GM21825 (cell line): ENCODE data around the gene TBC1D16.
"Not testable (repeated sequence)": the region's sequence is repeated elsewhere in the genome, so short reads cannot be mapped to it uniquely, and the experiment has no call there.

ENCODE experiments used
- ATAC-seq: cut with Tn5 transposase; IDR thresholded peaks from one replicate; pipeline ENCODE4 v1.9.1; 2021; ENCODE audit warnings: mild to moderate bottlenecking, moderate library complexity; ENCODE audit not compliant: unreplicated experiment

Gene TBC1D16

DNA sequence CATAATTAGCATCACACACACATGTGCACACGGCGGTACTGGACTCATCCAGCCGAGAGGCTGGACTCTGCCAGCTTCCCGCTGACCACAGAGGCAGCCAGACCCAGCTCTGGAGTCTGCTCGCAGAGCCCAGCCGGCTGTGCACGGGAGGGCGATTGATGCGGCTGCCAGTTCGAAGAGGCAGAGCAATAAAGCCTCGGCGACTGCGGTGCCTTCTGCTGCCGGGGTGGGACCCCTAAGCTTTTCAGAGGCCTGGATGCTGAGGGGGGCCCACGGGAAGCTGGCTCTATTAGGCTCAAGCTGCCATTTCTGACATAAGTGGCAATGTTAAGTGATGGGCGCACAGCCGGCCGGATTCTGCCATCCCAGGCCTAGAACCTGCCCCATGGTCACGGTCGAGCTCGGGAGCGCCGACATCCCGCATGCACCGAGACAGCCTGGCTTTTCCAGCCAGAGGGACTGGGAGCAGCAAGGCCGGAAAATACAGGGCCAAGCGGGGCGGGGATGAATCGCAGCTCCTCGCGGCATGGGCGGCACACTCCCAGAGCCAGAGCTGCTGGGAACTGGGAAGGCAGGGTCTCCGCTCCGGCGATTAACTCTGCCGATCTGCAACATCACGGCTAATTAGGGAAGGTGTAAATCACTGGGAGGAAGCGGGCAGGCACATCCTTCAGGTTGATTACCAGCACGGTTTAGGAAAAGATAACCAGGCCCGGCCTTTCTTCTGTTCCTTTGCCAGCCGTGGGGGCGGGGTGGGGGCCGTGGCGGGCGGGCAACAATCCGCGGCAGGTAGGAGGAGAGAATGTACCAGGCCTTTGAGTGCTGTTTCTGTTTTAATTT is 57.7 kb downstream of the TBC1D16 start:
- ATAC-seq, result no peak

DNA sequence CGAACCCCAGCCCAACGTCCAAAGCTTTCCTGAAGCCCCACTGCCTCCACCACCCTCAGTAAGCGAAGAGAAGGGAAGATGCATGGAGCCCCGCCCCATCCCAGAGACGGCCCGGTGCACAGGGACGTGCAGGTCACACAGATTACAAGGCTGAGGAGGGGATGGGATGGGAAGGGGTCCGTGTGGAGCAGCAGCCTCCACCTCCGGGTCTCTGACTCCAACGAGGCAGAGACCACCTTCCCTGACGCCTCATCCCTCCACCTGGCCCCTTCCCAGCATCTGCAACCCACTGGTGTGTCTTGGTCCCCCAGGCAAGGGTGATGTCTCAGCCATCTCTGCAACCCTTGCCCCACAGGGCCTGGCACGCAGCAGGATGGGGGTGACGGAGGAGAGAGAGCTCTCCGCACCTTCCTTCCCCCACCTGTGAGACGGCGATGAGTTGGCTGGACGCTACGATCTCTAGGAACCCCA is 58.5 kb downstream of the TBC1D16 start:
- ATAC-seq, result no peak

DNA sequence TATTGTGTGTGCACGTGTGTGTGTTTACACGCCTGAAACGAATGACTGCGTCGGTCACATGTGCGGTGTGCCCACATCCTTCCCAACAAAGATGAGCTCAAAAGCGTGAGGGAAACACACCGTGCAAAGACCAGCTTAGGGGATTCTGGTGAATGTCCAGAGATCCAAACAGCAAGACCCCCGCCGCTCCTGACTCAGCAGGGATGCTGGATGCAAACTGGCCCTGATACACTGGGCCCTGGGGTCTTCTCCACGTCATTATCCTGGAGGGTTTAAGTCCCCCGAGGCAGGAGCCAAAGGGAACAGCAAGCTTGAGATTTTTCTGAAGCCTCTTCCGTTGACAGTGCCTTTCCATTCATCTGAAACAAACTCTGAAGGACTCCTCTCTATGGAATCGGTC is 59.2 kb downstream of the TBC1D16 start:
- no peak for ATAC-seq

DNA sequence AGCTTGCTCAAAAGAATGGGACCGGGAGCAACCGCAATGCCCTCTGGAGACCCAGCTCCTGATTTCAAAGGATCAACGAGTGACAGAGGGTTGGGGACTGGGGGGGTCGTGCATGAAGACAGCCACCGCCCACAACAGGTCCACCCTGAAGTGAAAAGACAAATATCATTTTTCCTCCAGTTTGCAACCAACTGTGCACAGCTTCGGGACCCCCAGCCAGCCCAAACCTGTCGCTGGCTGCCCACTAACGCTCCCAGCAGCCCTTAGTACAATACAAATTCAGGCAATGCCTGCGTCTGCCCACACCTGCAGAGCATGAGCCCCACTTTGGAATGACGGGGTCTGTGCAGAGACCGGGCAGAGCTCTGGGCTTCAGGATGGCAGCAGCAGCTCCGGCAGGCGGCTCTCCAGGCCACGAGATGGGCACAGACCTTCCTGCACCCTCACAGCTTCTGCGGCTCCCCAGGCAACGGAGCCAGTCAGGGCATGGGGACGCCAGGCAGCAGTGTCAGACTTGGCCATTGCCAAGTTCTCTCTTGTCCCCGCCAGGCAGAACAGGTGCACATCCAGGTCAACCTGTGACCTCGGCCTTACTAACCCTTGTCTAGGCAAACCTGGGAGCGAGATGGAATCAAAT is 60.1 kb downstream of the TBC1D16 start:
- no peak for ATAC-seq

DNA sequence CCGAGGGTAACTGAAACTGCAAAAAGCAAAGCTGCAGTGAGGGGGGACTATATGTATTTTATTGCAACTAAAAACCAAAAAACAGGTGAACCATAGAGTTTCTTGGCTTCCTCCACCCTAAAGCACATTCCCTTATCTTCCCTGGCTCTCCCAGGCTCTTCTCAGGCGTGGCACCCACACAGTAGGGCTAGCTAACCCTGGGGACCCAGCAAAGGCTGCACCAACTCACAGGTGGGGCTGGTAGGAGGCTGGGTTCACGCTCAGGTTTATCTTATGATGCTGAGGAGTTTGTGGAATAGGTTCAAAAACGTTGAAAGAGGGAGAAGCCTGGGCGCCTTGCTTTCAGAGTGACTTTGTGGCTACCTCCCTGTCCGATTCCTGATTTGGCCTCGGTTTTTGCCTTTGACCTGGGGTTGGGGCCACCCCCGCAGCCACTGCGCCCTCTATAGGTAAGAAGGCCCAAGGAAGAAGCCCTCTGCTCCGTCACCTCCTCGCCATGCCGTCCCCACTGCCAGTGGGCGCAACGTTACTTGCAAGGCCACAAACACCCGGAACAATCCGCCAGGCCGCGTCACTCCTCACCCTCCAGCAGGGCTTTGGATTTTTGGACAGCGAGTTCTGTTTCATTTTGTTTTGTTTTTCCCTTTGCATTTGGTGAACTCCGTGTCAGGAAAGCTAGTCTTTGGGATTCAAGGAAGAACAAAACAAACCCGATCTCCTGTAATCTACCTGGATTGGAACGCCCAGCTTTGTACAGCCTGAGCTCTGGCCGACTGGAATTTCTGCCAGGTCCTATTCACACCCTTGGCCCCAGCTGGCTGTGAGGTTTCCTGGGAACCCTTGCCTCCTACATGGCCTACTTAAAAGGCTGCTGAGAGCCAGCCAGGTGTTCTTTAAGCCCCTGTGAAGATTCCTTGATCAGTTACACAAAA is 60.8 kb downstream of the TBC1D16 start:
- no peak for ATAC-seq

DNA sequence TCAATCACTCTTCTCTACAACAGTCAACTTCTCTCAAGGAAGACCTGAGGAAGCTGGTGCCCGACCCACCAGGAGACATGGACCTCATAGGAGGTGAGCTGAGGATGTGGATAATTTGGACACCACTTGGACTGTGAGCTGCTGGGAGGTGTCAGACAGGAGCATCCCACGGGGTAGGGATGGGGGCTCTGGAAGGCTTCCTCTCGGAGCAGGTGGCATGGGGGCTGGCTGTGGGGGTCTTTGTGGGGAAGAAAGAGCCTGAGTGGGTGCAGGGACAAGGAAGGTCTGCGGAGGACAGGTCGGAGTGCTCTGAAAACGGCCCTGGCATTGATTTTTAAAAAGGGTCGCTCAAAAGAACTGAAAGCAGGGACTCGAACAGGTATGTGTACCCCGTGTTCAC is 64.0 kb downstream of the TBC1D16 start:
- no peak for ATAC-seq

DNA sequence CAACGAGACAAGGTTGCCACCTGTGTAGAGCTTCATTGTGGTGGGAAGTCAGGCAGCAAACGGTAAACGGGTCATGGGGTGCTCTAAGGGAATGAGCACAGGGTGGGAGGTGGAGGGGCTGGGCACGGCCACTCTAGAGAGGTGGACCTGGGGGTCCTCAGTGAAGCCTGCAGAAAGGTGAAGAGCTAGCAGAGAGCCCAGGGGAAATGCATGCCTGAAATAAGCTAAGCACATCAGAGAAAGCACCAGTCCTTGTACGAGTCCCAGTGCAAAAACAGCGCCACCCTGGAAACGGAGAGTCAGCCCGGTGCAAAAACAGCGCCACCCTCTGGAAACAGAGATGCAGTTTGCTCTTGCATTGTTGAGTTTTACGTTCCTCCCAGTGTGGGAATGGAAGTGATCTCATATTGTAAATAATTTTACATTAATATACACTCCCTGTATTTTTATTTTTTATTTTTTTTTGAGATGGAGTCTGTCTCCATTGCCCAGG is 65.0 kb downstream of the TBC1D16 start:
- ATAC-seq, result no peak

DNA sequence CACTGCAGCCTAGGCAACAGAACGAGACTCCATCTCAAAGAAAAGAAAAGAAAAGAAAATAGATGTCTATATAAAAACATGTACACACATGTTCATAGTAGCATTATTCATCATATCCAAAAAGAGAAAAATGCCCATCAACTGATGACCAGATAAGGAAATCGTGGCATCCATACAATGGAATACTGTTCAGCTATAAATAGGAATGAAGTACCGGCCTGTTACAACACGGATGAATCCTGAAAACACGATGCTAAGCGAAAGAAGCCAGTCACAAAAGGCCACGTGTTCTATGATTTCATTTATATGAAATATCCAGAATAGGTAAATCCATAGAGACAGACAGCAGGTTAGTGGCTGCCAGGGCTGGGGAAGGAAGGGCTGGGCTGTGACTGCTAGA is 65.8 kb downstream of the TBC1D16 start:
- ATAC-seq, result no peak

DNA sequence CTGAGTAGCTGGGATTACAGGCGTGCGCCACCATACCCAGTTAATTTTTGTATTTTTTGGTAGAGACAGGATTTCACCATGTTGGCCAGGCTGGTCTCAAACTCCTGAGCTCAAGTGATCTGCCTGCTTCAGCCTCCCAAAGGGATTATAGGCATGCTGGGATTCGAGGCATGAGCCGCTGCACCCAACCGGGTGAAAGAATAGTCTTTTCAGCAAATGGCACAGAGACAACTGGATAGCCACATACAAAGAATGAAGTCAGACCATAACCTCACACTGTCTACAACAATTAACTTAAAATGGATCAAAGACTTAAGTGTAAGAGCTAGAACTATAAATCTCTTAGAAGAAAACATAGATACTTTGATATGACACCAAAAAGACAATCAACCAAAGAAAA is 67.6 kb downstream of the TBC1D16 start:
- no peak for ATAC-seq

DNA sequence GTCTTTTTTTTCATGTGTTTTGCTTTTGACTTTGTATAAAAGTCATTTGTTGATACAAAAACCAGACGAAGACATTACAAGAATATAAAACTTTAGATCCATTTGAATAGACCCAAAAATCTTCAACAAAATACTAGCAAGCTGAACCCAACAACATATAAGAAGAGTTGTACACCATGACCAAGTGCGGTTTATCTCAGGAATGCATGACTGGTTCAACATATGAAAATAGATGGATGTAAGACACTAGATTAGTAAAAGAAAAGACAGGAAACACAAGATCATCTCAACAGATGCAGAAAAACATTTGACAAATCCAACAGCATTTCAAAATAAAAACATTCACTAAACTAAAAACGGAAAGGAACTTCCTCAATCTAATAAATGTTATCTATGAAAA is 69.0 kb downstream of the TBC1D16 start:
- no peak for ATAC-seq

DNA sequence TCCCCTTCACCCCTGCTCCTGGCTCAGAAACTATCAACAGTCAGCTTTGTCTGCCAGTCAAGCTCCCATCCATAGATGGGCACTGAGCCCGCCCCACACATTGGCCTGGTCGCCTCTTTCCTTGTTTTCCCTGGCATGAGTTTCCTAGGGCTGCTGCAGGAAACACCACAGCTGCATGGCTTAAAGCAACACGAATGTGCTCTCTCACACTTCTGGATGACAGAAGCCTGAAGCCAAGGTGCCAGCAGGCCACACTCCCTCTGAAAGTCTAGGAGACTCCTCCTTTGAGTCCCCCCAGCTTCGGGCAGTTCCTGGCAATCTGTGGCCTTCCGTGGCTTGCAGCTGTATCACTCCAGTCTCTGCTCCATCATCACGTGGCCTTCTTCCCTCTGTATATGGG is 69.9 kb downstream of the TBC1D16 start:
- ATAC-seq, result no peak

DNA sequence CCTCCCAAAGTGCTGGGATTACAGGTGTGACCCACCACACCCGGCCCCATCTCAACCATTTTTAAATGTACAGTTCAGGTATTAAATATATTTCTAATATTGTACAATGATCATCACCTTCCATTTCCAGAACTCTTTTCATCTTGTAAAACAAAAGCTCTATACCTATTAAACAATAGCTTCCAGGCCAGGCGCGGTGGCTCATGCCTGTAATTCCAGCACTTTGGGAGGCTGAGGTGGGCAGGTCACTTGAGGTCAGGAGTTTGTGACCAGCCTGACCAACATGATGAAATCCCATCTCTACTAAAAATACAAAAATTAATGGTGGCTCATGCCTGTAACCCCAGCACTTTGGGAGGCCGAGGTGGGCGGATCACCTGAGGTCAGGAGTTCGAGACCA is 73.2 kb downstream of the TBC1D16 start:
- not testable (repeated sequence) for ATAC-seq

DNA sequence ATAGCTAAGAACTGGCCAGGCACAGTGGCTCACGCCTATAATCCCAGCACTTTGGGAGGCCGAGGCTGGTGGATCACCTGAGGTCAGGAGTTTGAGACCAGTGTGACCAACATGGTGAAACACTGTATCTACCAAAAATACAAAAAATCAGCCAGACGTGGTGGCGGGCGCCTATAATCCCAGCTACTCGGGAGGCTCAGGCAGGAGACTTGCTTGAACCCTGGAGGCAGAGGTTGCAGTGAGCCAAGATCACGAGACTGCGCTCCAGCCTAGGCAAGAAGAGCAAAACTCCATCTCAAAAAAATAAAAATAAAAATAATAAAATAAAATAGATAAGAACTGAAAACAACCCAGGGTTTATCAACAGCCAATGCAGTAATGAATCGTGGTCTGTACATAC is 74.1 kb downstream of the TBC1D16 start:
- not testable (repeated sequence) for ATAC-seq

DNA sequence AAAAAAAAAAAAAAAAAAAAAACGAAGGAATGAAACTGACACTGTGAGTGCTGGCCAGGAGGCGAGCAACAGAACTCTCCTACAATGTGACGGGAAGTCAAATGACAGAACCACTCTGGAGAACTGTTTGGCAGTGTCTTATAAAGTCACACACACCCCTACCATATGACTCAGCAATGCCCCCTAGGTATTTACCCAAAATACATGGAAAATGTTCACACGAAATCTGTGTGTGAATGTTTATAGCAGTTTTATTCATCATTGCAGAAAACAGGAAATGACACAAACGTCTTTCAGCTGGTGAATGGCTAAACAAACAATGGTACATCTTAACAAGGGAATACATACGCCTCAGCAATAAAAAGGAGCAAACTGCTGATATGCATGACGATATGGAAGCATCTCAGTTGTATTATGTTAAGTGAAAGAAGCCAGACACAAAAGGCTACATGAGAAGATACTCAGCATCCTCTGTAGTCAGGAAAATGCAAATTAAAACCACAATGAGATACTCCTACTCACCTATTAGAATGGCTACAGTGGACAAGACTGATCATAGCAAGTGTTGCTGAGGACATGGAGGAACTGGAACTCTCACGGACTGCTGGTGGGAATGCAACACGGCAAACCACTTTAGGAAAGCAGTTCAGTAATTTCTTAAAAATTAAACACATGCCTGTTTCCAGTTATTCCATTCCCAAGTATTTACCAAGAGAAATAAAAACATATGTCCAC is 74.7 kb downstream of the TBC1D16 start:
- ATAC-seq, result no peak

DNA sequence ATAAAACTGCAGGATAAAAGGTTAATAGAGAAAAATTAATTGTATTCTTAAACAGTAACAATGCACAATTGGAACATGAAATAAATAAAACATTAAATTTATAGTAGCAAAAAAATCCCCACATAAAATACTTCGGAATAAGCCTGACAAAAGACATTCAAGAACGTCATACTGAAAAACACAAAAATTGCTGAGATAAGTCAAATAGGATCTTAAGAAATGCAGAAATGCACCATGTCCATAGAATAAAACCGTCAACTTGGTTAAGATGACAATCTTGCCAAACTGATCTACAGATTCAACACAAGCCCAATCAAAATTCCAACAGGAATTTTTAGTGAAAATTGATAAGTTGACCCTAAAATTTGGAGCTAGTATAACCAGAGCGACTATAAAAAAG is 76.6 kb downstream of the TBC1D16 start:
- no peak for ATAC-seq

DNA sequence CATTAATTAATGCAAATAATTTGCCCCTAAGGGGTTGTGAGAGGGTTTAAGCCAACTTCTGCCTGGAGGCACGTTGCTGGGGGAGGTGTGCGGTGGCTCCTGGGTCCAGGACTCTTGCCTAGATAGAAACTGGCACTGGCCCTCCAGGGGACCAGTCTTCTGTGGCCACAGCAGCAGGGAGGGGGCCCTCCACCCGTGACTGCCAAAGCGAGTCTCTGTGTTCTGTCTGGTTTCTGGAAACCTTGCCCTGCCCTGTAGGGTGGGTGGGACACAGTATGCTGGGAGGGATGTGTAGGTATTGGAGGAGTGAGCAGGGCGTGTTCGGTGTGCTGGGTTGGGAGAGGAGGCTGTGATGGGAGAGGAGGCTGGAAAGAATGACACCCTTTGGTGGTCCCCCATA is 78.8 kb downstream of the TBC1D16 start:
- ATAC-seq, result no peak

DNA sequence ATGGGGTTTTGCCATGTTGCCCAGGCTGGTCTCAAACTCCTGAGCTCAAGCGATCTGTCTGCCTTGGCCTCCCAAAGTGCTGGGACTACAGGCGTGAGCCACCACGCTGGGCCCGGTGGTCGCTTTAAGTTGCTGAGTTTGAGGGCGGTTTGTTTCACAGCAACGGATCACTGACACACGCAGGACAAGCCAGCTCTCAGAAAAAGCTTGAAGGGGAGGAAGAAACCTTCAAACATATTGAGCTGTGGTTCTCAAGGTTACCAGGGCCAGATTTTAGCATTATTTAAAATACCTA is 79.3 kb downstream of the TBC1D16 start:
- not testable (repeated sequence) for ATAC-seq

DNA sequence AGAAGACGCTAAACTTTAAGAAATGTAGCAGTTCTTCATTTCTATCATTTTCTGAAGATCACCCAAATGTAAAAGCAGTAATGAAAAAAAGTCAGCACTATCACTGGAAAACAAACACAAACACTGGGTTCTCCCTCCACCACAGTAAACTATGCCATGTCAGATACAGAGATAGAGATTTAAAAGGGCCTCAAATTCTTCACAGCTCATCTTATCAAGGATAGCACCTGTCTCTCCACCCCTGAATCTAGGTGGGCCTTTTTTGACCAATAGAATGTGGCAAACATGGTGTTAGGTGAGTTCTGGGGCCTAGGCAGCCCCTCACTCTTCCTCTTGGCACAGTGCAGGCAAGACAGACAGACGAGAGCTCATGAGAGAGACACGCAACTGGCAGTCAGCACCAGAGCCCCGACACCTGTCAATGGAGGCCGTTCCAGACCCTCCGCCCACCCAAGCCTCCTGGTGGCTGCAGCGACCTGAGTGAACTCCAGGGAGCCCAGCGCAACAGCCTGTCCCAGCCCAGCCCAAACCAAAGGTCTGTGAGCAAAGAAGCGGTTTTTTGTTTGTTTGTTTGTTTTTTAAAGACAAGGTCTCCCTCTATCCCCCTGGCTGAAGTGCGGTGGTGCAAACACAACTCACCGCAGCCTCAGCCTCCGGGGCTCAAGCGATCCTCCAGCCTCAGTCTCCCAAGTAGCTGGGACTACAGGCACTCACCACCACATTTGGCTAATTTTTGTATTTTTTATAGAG is 79.8 kb downstream of the TBC1D16 start:
- no peak for ATAC-seq

DNA sequence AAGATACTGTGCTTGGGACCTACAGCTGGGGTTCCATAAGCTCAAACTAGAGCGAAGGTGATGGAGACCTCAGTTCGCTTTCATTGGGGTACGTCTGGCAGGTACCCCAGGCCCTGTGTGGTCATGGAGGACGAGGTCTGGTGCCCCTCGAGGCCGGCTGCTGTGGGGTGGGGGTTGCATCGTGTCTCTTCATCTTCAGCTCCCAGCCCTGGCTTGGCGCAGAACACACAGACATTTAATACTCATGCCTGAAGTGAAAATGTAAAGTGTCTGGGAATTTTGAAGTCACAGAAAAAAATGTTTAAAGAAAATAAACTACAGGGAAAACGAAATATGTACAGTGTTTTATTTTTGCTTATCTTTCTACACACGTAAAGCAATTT is 80.5 kb downstream of the TBC1D16 start:
- ATAC-seq, result no peak
